ENCODE measurements around the gene IFITM10. TPM values are rescaled to one million over a fixed set of nuclear protein-coding genes. Genes with fewer than 3 reads are reported as not detected.
"Not testable (repeated sequence)": the region's sequence is repeated elsewhere in the genome, so short reads cannot be mapped to it uniquely, and the experiment has no call there.

IFITM10 gene
- total RNA-seq, 2 experiments from 2014 or later: 0.82 to 1.3 TPM

DNA sequence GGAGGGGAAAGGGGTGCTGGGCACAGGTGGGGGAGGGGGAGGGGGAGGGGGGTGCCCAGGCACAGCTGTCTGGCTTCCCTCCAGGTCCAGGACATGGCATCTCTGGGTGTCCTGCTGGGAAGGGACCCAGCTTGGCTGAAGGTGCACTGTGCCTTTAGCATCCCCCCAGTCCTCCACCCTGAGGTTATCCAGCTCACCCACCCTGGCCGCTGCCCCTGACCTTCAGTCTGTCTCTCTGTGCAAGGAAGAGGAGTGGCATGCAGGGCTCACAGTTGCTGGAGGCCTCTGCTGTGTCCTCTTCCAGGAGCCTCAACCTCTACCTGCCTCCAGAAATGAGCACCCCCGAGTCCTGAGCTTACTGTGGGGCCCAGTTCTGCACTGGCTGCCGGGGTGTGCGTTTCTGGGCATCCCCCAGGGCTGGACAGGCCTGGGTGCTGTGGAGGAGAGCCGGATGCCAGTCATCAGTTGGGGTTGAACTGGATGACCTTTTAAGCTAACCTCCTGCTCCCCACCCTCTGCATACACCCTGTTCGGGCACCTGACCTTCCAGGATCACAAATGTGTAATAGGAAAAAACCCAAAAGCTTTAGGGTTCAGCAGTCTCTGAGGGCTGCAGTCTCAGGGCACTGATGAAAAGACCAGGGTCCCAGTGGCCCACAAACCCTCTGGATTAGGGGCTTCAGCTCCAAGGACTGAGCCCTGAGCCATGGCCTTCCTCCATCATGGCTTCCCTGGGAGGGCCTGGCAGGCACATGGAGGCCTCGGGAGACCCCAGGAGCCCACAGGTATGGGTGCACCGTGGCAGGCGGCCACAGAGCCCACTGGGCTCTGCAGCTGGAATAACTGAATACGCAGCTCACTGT is 23.0 kb upstream of the IFITM10 start:
- Mint-ChIP-seq H3K27me3 (peaks cover 19% of the 10 kb centered on the region), H3K4me1 (peaks cover 23% of the 10 kb centered on the region), H3K4me3 (no peak overlapping the region), H3K9me3 (no peaks in the 10 kb centered on the region), H3K27ac (no peak overlapping the region), H3K36me3 (no peaks in the 10 kb centered on the region)
- DNase-seq: no peak
- POLR2A ChIA-PET: interaction anchor here (1.4 kb wide), 1 partner anchor 9 kb away, joined by 8 read pairs; the partner anchor contains the start of gene CTSD
- ATAC-seq (ENCODE audit: low read depth): no peak

DNA sequence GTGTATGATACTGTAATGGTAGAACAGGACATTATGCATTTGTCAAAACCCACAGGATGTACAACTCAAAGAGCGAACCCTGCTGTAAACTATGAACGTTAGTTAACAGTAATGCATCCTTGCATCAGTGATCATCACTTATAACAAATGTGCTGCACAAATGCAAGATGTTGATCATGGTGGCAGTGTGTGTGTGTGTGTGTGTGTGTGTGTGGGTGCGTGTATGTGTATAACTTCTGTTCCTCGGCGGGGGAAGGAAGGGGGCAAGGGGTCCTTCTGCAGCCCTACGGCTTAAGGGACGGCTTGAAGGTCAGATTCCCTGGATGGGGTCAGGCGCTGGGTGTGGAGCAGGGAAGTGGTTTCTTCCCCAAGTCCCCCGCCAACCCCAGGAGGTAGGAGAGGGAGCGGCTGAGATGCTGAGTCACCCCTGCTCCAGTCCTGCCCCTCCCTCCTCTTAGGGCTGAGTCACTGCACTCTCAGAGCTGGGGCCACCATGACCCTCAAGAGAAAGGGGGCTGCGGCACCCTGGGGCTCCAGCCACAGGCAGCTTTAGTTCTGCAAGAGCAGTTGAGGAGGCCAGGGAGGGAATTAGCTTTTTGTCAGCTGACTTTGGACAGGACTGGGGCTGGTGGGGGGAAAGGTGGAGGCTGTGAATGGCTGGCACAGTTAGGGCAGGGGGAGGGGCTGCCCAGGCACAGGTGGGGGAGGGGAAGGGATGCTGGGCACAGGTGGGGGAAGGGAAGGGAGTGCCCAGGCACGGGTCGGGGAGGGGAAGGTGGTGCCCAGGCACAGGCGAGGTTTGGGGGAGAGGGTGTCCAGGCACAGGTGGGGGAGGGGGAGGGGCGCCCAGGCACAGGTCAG is 22.1 kb upstream of the IFITM10 start:
- ATAC-seq (ENCODE audit: low read depth) (peak; percentile 79), DNase-seq (peak; percentile 50)
- Mint-ChIP-seq H3K9me3 (no peaks in the 10 kb centered on the region), H3K27ac (peak overlapping the region; percentile 89), H3K4me1 (peaks cover 23% of the 10 kb centered on the region), H3K36me3 (no peaks in the 10 kb centered on the region), H3K27me3 (peaks cover 19% of the 10 kb centered on the region), H3K4me3 (peak overlapping the region; percentile 43)
- POLR2A ChIA-PET: interaction anchor here (1.2 to 1.4 kb wide), 2 partner anchors 8 to 15 kb away, joined by 4 to 8 read pairs; partner anchors contain the start of gene CTSD

DNA sequence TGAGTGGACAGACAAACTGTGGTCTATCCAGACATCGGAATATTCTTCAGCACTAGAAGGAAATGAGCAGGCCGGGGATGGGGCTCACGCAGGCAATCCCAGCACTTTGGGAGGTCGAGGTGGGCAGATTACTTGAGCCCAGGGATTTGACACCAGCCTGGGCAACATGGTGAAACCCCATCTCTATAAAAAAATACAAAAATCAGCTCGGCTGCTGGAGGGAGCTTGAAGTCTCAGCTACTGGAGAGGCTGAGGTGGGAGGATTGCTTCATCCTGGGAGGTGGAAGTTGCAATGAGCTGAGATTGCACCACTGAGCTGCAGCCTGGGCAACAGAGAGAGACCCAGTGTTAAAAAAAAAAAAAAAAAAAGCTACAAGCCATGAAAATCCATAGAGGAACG is 21.3 kb upstream of the IFITM10 start:
- Mint-ChIP-seq H3K9me3 (no peaks in the 10 kb centered on the region), H3K27me3 (peaks cover 19% of the 10 kb centered on the region), H3K27ac (peak overlapping the region; percentile 89), H3K4me1 (peaks cover 23% of the 10 kb centered on the region), H3K4me3 (no peak overlapping the region), H3K36me3 (no peaks in the 10 kb centered on the region)
- POLR2A ChIA-PET: interaction anchor here (0.6 to 1.2 kb wide), 2 partner anchors 14 to 421 kb away, joined by 3 to 4 read pairs; no protein-coding TSS in a partner anchor
- DNase-seq (no peak), ATAC-seq (ENCODE audit: low read depth) (no peak)

DNA sequence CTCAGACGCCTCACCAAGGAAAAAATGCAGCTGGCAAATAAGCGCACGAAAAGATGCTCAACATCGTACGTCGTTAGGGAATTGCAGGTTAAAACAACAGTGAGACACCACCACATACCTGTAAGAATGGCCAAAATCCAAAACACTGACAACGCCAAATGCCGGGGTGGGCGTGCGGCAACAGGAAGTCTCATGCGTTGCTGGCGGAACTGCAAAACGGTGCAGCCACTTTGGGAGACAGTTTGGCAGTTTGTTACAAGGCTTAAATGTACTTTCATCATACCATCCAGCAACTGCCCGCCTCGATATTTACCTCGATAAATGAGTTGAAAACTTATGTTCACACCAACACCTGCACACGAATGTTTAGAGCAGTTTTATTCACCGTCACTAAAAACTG is 20.9 kb upstream of the IFITM10 start:
- ATAC-seq (ENCODE audit: low read depth) (no peak), DNase-seq (no peak)
- H3K27ac Mint-ChIP-seq: no peak overlapping the region
- H3K9me3 Mint-ChIP-seq: no peaks in the 10 kb centered on the region
- POLR2A ChIA-PET: interaction anchor here (0.6 to 1.2 kb wide), 2 partner anchors 13 to 421 kb away, joined by 3 to 4 read pairs; no protein-coding TSS in a partner anchor
- no peak overlapping the region for H3K4me3 Mint-ChIP-seq
- H3K4me1 Mint-ChIP-seq: peaks cover 23% of the 10 kb centered on the region
- peaks cover 19% of the 10 kb centered on the region for H3K27me3 Mint-ChIP-seq
- no peaks in the 10 kb centered on the region for H3K36me3 Mint-ChIP-seq

DNA sequence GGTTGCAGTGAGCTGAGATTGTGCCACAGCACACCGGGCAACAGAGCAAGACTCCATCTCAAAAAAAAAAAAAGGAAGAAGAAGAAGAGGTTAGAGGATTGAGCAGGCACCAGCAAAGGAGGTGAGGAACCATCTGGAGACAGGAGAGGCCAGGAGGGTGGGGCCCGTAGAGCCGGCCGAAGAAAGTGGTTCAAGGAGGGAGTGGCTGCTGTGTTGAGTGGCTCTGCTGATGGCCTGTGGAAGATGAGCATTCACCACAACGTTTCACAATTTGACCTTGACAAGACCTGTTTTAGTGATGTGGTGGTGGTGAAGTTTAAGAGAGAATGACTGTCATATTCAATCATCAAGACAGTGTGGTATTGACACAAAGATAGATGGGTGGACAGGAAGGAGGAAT is 20.1 kb upstream of the IFITM10 start:
- Mint-ChIP-seq H3K27ac (no peak overlapping the region), H3K4me1 (peaks cover 23% of the 10 kb centered on the region), H3K4me3 (no peak overlapping the region), H3K27me3 (peaks cover 19% of the 10 kb centered on the region), H3K9me3 (no peaks in the 10 kb centered on the region), H3K36me3 (no peaks in the 10 kb centered on the region)
- ATAC-seq (ENCODE audit: low read depth): no peak
- POLR2A ChIA-PET: no interaction called here
- DNase-seq: no peak

DNA sequence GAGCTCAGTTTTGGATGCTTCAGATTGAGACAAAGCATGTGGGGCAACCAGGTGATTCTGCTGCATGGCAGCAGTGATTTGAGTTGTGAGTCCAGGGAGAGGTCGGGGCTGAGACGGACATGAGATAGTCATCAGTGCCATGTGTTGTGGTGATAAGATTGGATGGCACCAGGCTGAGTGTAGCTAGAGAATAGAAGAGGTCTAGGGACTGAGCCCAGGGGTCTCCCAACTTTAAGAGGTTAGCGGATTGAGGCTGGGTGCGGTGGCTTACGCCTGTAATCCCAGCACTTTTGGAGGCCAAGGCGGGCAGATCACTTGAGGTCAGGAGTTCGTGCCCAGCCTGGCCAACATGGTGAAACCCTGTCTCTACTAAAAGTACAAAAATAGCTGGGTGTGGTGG is 19.7 kb upstream of the IFITM10 start:
- no peaks in the 10 kb centered on the region for H3K9me3 Mint-ChIP-seq
- peak overlapping the region; percentile 41 for H3K27ac Mint-ChIP-seq
- H3K27me3 Mint-ChIP-seq: peaks cover 19% of the 10 kb centered on the region
- no peak overlapping the region for H3K4me3 Mint-ChIP-seq
- POLR2A ChIA-PET: no interaction called here
- no peak for ATAC-seq (ENCODE audit: low read depth)
- H3K36me3 Mint-ChIP-seq: no peaks in the 10 kb centered on the region
- DNase-seq: no peak
- H3K4me1 Mint-ChIP-seq: peaks cover 23% of the 10 kb centered on the region

DNA sequence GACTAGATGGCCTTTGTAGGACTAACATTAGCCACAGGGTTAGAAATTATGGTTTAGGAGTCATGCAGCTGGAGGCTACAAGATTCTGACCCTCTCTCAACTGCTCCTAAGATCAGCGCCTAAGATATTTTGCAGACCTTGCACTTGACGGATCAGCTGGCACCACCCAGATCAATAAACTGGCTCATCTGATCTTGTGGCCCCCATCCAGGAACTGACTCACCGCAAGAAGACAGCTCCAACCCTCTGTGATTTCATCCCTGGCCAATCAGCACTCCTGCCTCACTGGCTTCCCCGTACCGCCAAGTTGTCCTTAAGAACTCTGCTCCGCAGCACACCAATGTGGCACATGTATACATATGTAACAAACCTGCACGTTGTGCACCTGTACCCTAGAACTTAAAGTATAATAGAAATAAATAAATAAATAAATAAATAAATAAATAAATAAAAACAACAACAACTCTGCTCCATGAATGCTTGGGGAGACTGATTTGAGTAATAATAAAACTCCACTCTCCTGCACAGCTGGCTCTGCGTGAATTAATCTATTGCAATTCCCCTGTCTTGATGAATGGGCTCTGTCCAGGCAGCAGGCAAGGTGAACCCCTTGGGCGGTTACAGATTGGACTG is 19.0 kb upstream of the IFITM10 start:
- Mint-ChIP-seq H3K4me1 (peaks cover 25% of the 10 kb centered on the region), H3K27ac (peak overlapping the region; percentile 41), H3K27me3 (peaks cover 12% of the 10 kb centered on the region)
- H3K36me3 Mint-ChIP-seq; ATAC-seq (ENCODE audit: low read depth); DNase-seq; H3K4me3 Mint-ChIP-seq; H3K9me3 Mint-ChIP-seq; POLR2A ChIA-PET: not testable (repeated sequence)

DNA sequence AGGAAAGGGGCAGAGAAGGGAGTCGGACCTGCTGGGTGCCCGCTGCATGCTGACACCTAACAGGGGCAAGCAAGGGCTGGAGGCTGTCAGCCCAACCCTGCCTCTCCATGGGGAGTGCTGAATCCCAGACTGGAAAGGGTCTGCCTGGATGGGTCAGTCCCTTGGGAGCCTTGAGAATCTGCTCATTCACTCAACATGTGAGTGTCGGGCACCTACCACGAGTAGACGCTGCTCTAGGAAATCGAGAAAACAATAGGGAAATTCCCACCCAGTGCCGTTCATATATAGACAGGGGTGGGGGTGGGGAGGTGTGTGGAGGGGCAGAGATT is 17.7 kb upstream of the IFITM10 start:
- Mint-ChIP-seq H3K4me1 (peaks cover 24% of the 10 kb centered on the region), H3K36me3 (no peaks in the 10 kb centered on the region), H3K27me3 (peaks cover 12% of the 10 kb centered on the region), H3K9me3 (no peaks in the 10 kb centered on the region), H3K27ac (no peak overlapping the region), H3K4me3 (no peak overlapping the region)
- POLR2A ChIA-PET: interaction anchor here (1.0 kb wide), 1 partner anchor 10 kb away, joined by 3 read pairs; no protein-coding TSS in a partner anchor
- no peak for ATAC-seq (ENCODE audit: low read depth)
- no peak for DNase-seq

DNA sequence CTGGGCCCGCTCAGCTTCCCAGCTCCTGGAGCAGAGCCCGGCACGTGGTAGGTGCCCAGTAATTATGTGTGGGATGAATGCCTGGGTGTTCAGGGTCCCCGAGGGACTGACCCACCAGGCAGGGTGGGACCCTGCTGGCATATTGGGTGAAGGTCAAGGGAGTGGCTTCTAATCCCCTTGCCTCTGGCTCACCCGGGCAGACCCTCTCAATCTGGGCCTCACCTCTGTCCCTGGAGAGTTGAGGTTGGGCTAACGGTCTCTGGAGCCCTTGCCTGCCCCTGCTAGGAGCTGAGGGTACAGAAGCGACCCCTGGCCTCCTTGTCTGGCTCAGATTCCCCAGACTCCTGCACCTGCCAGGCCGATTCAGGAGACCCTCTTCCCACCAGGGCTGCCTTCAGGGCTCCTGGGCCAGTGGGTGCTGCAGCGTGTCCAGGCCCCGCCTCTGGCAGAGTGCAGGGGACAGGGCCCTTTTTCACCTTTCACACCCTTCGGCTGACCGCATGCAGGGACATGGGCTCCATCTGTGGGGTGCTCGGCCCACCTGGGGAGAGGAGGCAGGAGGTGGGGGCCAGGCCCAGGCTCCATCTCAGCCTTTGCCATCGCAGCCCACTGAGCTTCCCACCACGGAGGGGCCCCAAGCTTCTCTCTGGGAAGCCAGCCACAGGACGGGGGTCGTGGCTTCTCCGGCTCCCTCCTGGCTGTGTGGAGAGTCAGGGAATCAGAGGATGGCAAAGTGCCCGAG is 17.2 kb upstream of the IFITM10 start:
- Mint-ChIP-seq H3K36me3 (no peaks in the 10 kb centered on the region), H3K27ac (no peak overlapping the region), H3K4me3 (no peak overlapping the region), H3K27me3 (peaks cover 12% of the 10 kb centered on the region), H3K4me1 (peaks cover 23% of the 10 kb centered on the region), H3K9me3 (no peaks in the 10 kb centered on the region)
- POLR2A ChIA-PET: interaction anchor here (1.0 kb wide), 1 partner anchor 9 kb away, joined by 3 read pairs; no protein-coding TSS in a partner anchor
- DNase-seq: peak; percentile 25
- no peak for ATAC-seq (ENCODE audit: low read depth)

DNA sequence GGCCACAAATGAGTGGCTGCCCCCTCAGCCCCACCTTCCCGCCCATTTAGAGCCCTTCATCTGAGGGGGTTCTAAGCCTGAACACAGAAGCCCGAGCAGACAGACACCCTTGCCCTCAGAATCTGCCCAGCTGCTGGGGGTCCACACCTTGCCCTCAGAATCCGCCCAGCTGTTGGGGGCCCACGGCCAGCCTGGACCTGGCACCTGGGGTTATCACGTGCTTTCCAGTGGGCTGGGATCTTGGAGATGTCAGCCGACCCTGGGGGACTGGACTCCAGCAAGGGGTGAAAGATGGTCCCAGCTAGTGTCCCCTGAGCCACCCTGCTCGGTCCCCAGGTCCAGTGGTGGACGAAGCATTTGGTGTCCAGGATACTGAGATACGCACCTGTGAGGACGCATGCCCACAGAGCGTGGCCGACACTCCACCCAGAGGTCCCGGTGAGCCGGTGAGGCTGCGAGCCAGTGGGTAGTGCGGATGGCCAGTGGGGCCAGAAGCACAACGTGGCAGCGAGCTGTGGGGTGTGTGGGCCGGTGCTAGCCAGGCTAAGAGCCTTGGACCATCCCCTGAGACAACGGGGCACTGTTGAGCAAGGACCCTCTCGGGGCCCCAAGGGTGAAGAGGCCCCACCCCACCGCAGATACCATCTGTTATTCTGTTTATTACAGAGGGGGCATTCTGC is 16.5 kb upstream of the IFITM10 start:
- H3K4me3 Mint-ChIP-seq: no peak overlapping the region
- peaks cover 8% of the 10 kb centered on the region for H3K27me3 Mint-ChIP-seq
- no peaks in the 10 kb centered on the region for H3K36me3 Mint-ChIP-seq
- no peaks in the 10 kb centered on the region for H3K9me3 Mint-ChIP-seq
- H3K27ac Mint-ChIP-seq: no peak overlapping the region
- ATAC-seq (ENCODE audit: low read depth): no peak
- peak; percentile 25 for DNase-seq
- POLR2A ChIA-PET: no interaction called here
- H3K4me1 Mint-ChIP-seq: peaks cover 21% of the 10 kb centered on the region

DNA sequence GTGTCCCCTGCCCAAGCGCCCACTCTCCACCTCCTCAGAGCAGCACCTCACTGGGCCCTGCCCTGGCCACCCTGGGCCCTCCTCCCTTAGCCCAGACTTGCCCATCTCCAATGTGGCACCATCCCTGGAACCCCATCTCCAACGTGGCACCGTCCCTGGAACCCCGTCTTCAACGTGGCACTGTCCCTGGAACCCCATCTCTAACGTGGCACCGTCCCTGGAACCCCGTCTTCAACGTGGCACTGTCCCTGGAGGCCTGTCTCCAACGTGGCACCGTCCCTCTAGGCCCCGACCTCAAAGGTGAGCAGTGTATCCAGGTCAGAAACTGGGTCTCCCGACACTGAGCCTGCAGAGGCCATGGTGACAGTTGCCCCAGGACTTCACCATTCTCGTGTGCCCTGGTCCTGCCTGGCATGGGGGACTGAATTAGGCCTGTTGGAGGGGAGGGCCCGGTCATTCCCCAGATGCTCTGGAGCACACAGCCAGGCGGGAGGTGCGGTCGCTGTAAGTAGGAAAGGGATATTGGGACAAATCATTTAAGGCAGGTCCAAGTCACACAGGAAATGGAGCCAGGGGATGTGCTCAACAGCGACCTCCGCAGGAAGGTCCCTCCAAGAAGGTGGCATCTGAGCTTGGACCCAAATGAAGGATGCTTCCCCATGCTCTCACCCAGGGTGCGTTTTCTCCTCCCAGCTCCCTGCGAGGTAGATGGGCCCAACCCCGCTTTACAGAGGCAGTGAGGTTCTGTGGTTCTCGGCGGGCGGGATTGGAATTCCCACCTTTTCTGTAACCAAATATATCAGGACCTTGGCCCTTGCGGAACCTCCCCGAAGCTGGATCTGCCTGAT is 15.7 kb upstream of the IFITM10 start:
- DNase-seq (peak; percentile 36), ATAC-seq (ENCODE audit: low read depth) (no peak)
- Mint-ChIP-seq H3K27me3 (peaks cover 8% of the 10 kb centered on the region), H3K27ac (no peak overlapping the region), H3K4me3 (no peak overlapping the region), H3K4me1 (peaks cover 22% of the 10 kb centered on the region), H3K9me3 (no peaks in the 10 kb centered on the region), H3K36me3 (no peaks in the 10 kb centered on the region)
- POLR2A ChIA-PET: no interaction called here

Data from activated naive CD8-positive, alpha-beta T cell treated with anti-CD3 and anti-CD28 coated beads, Interleukin-2, amount 10 ng/mL, durations not matched to agents 7 days and 5 days (primary cell).